ENCODE results near the gene KCNE5. TPM values are rescaled to one million over a fixed set of nuclear protein-coding genes. Genes with fewer than 3 reads are reported as not detected.
"Not testable (repeated sequence)": the region's sequence is repeated elsewhere in the genome, so short reads cannot be mapped to it uniquely, and the experiment has no call there.

Gene KCNE5
- total and polyA plus RNA-seq, 4 donors: 4.3 to 67.8 (median 27.3) TPM

DNA sequence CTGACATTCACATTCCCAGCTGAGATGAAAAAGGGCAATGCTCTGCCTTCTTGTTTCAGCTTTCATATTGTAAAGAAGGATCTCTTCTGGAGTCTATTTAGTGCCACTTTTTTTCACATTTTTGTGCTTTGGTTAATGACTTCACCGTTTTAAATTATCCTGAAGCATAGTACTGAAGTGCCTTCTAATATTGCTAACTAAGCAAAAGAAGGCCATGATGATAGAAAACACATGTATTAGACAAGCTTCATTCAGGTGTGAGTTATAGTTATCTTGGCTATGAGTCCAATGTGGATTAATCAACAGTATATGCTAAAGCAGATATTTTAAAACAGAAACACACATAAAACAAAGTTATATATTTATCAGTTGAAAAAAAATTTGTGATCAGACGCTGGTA lies 47.9 kb downstream of the KCNE5 start:
- WGBS (ENCODE audit: insufficient coverage): no CpG with 5 or more reads among the region's 2 CpGs
- Histone ChIP-seq H3K4me3 (ENCODE audit: low read depth, low read length) (no peak overlapping the region), H3K9me3 (ENCODE audit: control insufficient read depth, insufficient read depth, low read length) (no peaks in the 10 kb centered on the region), H3K4me1 (ENCODE audit: control insufficient read depth, insufficient read depth, low read length) (no peaks in the 10 kb centered on the region), H3K27me3 (ENCODE audit: control insufficient read depth, insufficient read depth, low read length) (peaks cover 2% of the 10 kb centered on the region), H3K36me3 (ENCODE audit: control insufficient read depth, insufficient read depth, low read length) (no peaks in the 10 kb centered on the region), H3K27ac (ENCODE audit: low read depth, low read length) (no peak overlapping the region)
- no peak for DNase-seq (ENCODE audit: low read depth in 4 of 6, low spot score in 6 of 6)

DNA sequence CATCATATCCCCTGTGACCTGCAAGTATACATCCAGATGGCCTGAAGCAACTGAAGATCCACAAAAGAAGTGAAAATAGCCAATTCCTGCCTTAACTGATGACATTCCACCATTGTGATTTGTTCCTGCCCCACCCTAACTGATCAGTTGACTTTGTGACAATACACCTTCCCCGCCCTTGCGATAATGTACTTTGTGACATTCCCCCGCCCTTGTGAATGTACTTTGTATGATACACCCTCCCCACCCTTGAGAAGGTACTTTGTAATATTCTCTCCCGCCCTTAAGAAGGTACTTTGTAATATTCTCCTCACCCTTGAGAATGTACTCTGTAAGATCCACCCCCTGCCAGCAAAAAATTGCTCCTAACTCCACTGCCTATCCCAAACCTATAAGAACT lies 48.9 kb downstream of the KCNE5 start:
- not testable (repeated sequence) for H3K27me3 ChIP-seq (ENCODE audit: control insufficient read depth, insufficient read depth, low read length); H3K27ac ChIP-seq (ENCODE audit: low read depth, low read length); H3K4me1 ChIP-seq (ENCODE audit: control insufficient read depth, insufficient read depth, low read length); H3K9me3 ChIP-seq (ENCODE audit: control insufficient read depth, insufficient read depth, low read length); H3K4me3 ChIP-seq (ENCODE audit: low read depth, low read length); H3K36me3 ChIP-seq (ENCODE audit: control insufficient read depth, insufficient read depth, low read length); DNase-seq (ENCODE audit: low read depth in 4 of 6, low spot score in 6 of 6)
- WGBS (ENCODE audit: insufficient coverage): no CpG with 5 or more reads among the region's 4 CpGs

Small RNA genes within 50 kb of the gene (small RNA-seq; reads per million reads assigned to genes)
- gene AL118496.2 (ENCODE audit: low replicate concordance): not detected

Other genes starting within 250 kb of the KCNE5 start
- under 1 TPM; 0.28 to 0.40 TPM for gene GUCY2F, start 143.1 kb downstream of the KCNE5 start, total RNA-seq
- gene GUCY2F, start 143.1 kb downstream of the KCNE5 start, polyA plus RNA-seq (ENCODE audit: insufficient read length in 2 of 2): under 1 TPM; 0.17 to 0.21 TPM
- 10 to 100 TPM; 13.8 to 32.3 TPM for gene NXT2, start 88.3 kb downstream of the KCNE5 start, total RNA-seq
- 10 to 100 TPM; 12.7 to 20.5 TPM for gene NXT2, start 88.3 kb downstream of the KCNE5 start, polyA plus RNA-seq (ENCODE audit: insufficient read length in 2 of 2)
- gene ACSL4, start 108.1 kb upstream of the KCNE5 start, total RNA-seq: 100 to 1,000 TPM in 1 of 2 donors, 10 to 100 TPM in 1; 26.3 to 115 TPM
- 10 to 100 TPM; 44.8 to 57.0 TPM for gene ACSL4, start 108.1 kb upstream of the KCNE5 start, polyA plus RNA-seq (ENCODE audit: insufficient read length in 2 of 2)